K562 (cell line): Measurements from ENCODE around the gene TOR1A. TPM values are rescaled to one million over a fixed set of nuclear protein-coding genes. Genes with fewer than 3 reads are reported as not detected.

Source experiments
- FOXJ2 ChIP-seq: fragments of 200-800 bp; sonication (Bioruptor generic); IDR thresholded peaks from 2 replicates; pipeline ENCODE4 v1.6.1; 2016; ENCODE audit warnings: missing genetic modification characterization, missing compliant biosample characterization
- IRF2 ChIP-seq: sonication (generic); formaldehyde crosslinking; IDR thresholded peaks from 2 replicates; pipeline ENCODE4 v1.8.1; 2022; ENCODE audit warnings: mild to moderate bottlenecking, missing genetic modification reagents
- JUNB ChIP-seq: fragments of 450-650 bp; formaldehyde crosslinking; conservative IDR thresholded peaks from 2 replicates; pipeline ENCODE4 v1.4.0; 2020; ENCODE audit warnings: mild to moderate bottlenecking
- KAT2B ChIP-seq: IDR thresholded peaks from one replicate; pipeline ENCODE4 v1.6.1; 2012; ENCODE audit warnings: low read depth, mild to moderate bottlenecking, control low read depth, inconsistent platforms, low read length, moderate library complexity
- KLF16 ChIP-seq: IDR thresholded peaks from 2 replicates; pipeline ENCODE4 v1.6.1; 2016; ENCODE audit warnings: antibody characterized with exemption
- MTA2 ChIP-seq: fragments of 450-650 bp; IDR thresholded peaks from 2 replicates; pipeline ENCODE4 v1.6.1; 2016; ENCODE audit warnings: low read depth
- MYC ChIP-seq, 2 experiments: fragments of 250-450 bp in 1 of 2; sonication (Bioruptor Pico) in 1 of 2; IDR thresholded peaks; 2 replicates each; pipeline versions ENCODE4 v1.5.1 to v1.6.1; 2012 to 2021; ENCODE audit warnings: low read depth in 2 of 2, borderline replicate concordance in 1 of 2, improper control_type of control experiment in 1 of 2, low read length in 1 of 2, mild to moderate bottlenecking in 1 of 2, moderate library complexity in 1 of 2
- NCOA1 ChIP-seq: fragments of 450-650 bp; IDR thresholded peaks from 2 replicates; pipeline ENCODE4 v1.6.1; 2016; ENCODE audit warnings: low read depth
- NFRKB ChIP-seq: fragments of 450-650 bp; IDR thresholded peaks from 2 replicates; pipeline ENCODE4 v1.6.1; 2016; ENCODE audit warnings: low read depth
- PTBP1 ChIP-seq: fragments of 200-400 bp; formaldehyde crosslinking; IDR thresholded peaks from 2 replicates; pipeline ENCODE4 v1.6.1; 2017; ENCODE audit warnings: low read depth, low read length
- RBM17 ChIP-seq: fragments of 200-400 bp; formaldehyde crosslinking; IDR thresholded peaks from 2 replicates; pipeline ENCODE4 v1.6.1; 2017; ENCODE audit warnings: low read depth, mild to moderate bottlenecking, low read length, borderline replicate concordance
- SRF ChIP-seq, 2 experiments: fragments of 250-450, 450-650 bp in 1 of 2; sonication (Bioruptor Pico) in 1 of 2; sonication (generic) in 1 of 2; formaldehyde crosslinking; IDR thresholded peaks; 2 replicates each; pipeline versions ENCODE4 v1.5.0 to v1.5.1; 2020 to 2022; ENCODE audit warnings: mild to moderate bottlenecking in 1 of 2, missing genetic modification reagents in 1 of 2
- ZBTB8A ChIP-seq: fragments of 450-650 bp; IDR thresholded peaks from 2 replicates; pipeline ENCODE4 v1.6.1; 2018; ENCODE audit warnings: mild to moderate bottlenecking, moderate library complexity; ENCODE audit not compliant: partially characterized antibody
- ZFX ChIP-seq: sonication (generic); formaldehyde crosslinking; IDR thresholded peaks from 2 replicates; pipeline ENCODE4 v1.8.0; 2022; ENCODE audit warnings: mild to moderate bottlenecking, missing genetic modification reagents, moderate library complexity
- ZNF263 ChIP-seq: sonication (generic); formaldehyde crosslinking; IDR thresholded peaks from 2 replicates; pipeline ENCODE4 v1.8.0; 2022; ENCODE audit warnings: mild to moderate bottlenecking, missing genetic modification reagents, borderline replicate concordance
- ZSCAN32 ChIP-seq: fragments of 450-650 bp; formaldehyde crosslinking; IDR thresholded peaks from 2 replicates; pipeline ENCODE4 v1.4.0; 2020; ENCODE audit warnings: mild to moderate bottlenecking, moderate library complexity
- polyA plus RNA-seq, 8 experiments: library from polyadenylated mRNA; depleted of rRNA in 4 of 8; stranded (reverse) in 5 of 8; unstranded in 3 of 8; fragments of >200 nt; fragmentation: Nextera tagmentation in 2 of 8; fragmentation: Illumina TruSeq in 1 of 8; extraction: Ambion mirVana in 2 of 8; extraction: Trizol in 1 of 8; gene quantifications; 2 replicates each; pipeline versions ENCODE4 v1.2.1 to v1.2.3, GENCODE V29; 2011 to 2014; ENCODE audit warnings: inconsistent platforms in 1 of 8, missing spikeins in 1 of 8
- total RNA-seq, 7 experiments: library from RNA; depleted of rRNA in 6 of 7; stranded (reverse); fragments of >200 nt in 6 of 7; fragmentation: Illumina TruSeq in 2 of 7; extraction: Trizol in 2 of 7; gene quantifications; 2 replicates each; pipeline versions ENCODE4 v1.2.1 to v1.2.3, GENCODE V29; 2011 to 2021; ENCODE audit warnings: low replicate concordance in 1 of 7
- TF ChIP-seq, protein P1 (sequence below), 2 experiments: IDR thresholded peaks; 2 replicates each; pipeline ENCODE4 v1.6.1; 2011; ENCODE audit warnings: borderline replicate concordance in 1 of 2, control low read depth in 1 of 2, low read depth in 1 of 2, low read length in 1 of 2, mild to moderate bottlenecking in 1 of 2, mixed read lengths in 1 of 2, moderate library complexity in 1 of 2; ENCODE audit not compliant: insufficient read depth in 1 of 2, insufficient read length in 1 of 2, poor library complexity in 1 of 2, severe bottlenecking in 1 of 2; ENCODE audit errors: extremely low read depth in 1 of 2
- TF ChIP-seq, protein P2 (sequence below): fragments of 450-650 bp; IDR thresholded peaks from 2 replicates; pipeline ENCODE4 v1.6.1; 2016; ENCODE audit warnings: missing biosample characterization, missing genetic modification characterization
- TF ChIP-seq, protein P3 (sequence below): fragments of 450-650 bp; IDR thresholded peaks from 2 replicates; pipeline ENCODE4 v1.6.1; 2016; ENCODE audit warnings: low read depth, mild to moderate bottlenecking, moderate library complexity
- TF ChIP-seq, protein P4 (sequence below), 3 experiments: fragments of 200-800 bp in 1 of 3; sonication (Bioruptor generic) in 1 of 3; sonication (generic) in 1 of 3; formaldehyde crosslinking in 1 of 3; IDR thresholded peaks; 2 replicates each; pipeline versions ENCODE4 v1.6.1 to v1.8.0; 2016 to 2022; ENCODE audit warnings: mild to moderate bottlenecking in 2 of 3, missing compliant biosample characterization in 2 of 3, missing genetic modification characterization in 2 of 3, missing genetic modification reagents in 1 of 3
- TF ChIP-seq, protein P5 (sequence below): IDR thresholded peaks from 2 replicates; pipeline ENCODE4 v1.6.1; 2011; ENCODE audit not compliant: insufficient read length; ENCODE audit errors: extremely low read depth

The TOR1A gene
- total and polyA plus RNA-seq, 9 of the 15 experiments (the other 6 are each of a cell fraction or from before 2014, with no cell fraction given): 4.5 to 85.8 (median 51.3) TPM

DNA sequence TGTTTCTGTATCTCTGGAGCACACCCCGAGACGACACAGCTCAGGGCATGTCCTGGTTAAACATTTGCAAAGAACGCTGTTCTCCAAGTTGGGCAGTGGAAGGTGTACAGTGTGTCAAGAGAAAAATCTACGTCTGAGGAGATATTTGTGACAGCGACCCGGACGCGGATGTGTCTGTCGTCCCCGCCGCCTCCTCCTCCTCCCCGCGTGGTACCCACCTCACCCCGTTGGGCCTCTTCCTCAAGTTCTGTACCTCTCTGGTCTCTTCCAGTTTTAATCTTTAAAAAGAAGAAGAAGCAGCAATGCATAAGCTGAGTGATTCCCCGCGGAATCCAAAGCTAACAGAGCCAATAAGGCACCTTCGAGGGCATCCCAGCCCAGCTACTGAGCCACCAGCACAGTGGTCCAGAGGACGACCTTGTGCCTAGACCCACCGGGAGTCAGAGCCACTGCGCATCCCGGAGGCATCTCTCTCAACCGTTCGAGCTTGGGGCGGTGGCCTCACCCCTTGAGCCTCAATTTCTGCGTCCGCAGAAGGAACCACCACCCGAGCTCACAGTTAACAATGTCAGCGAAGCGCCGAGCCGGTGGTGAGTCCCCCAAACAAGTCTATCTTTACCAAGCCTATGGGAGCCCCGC is 10.7 kb upstream of the TOR1A start (continued):
- TF ChIP-seq, protein P1, sequence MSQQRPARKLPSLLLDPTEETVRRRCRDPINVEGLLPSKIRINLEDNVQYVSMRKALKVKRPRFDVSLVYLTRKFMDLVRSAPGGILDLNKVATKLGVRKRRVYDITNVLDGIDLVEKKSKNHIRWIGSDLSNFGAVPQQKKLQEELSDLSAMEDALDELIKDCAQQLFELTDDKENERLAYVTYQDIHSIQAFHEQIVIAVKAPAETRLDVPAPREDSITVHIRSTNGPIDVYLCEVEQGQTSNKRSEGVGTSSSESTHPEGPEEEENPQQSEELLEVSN (IDR thresholded peaks at IDR 0.05; ENCODE audit: borderline replicate concordance in 1 of 2, extremely low read depth in 1 of 2, insufficient read depth in 1 of 2, insufficient read length in 1 of 2, low read depth in 1 of 2, low read length in 1 of 2, poor library complexity in 1 of 2, severe bottlenecking in 1 of 2): no peak
- no peak for TF ChIP-seq ZBTB8A
- no peak for TF ChIP-seq MYC (IDR thresholded peaks at IDR 0.05; ENCODE audit: low read depth, low read length)
- TF ChIP-seq MYC (CRISPR knock-in tag; IDR thresholded peaks at IDR 0.05; ENCODE audit: borderline replicate concordance, low read depth): peak; percentile 90; the same call in 1 of the 2 replicates
- no peak for TF ChIP-seq MTA2
- TF ChIP-seq, protein P2, sequence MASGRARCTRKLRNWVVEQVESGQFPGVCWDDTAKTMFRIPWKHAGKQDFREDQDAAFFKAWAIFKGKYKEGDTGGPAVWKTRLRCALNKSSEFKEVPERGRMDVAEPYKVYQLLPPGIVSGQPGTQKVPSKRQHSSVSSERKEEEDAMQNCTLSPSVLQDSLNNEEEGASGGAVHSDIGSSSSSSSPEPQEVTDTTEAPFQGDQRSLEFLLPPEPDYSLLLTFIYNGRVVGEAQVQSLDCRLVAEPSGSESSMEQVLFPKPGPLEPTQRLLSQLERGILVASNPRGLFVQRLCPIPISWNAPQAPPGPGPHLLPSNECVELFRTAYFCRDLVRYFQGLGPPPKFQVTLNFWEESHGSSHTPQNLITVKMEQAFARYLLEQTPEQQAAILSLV: no peak
- TF ChIP-seq JUNB: no peak
- TF ChIP-seq ZFX: no peak
- 0 out of 2 replicates have a peak, but pooled peaks have one; percentile 39 for TF ChIP-seq ZSCAN32
- 0 out of 2 replicates have a peak, but pooled peaks have one; percentile 20 for TF ChIP-seq NFRKB
- TF ChIP-seq NCOA1: peak; percentile 26; the same call in 1 of the 2 replicates
- TF ChIP-seq SRF (CRISPR knock-in tag; IDR thresholded peaks at IDR 0.05): no peak
- no peak for TF ChIP-seq KLF16
- TF ChIP-seq, protein P3, sequence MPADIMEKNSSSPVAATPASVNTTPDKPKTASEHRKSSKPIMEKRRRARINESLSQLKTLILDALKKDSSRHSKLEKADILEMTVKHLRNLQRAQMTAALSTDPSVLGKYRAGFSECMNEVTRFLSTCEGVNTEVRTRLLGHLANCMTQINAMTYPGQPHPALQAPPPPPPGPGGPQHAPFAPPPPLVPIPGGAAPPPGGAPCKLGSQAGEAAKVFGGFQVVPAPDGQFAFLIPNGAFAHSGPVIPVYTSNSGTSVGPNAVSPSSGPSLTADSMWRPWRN: no peak
- TF ChIP-seq PTBP1: no peak
- TF ChIP-seq, protein P4, sequence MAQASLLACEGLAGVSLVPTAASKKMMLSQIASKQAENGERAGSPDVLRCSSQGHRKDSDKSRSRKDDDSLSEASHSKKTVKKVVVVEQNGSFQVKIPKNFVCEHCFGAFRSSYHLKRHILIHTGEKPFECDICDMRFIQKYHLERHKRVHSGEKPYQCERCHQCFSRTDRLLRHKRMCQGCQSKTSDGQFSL (CRISPR knock-in tag; IDR thresholded peaks at IDR 0.05): no peak
- TF ChIP-seq, protein P4 (tag; IDR thresholded peaks at IDR 0.05): no peak
- no peak for TF ChIP-seq RBM17
- no peak for TF ChIP-seq IRF2 (CRISPR knock-in tag)
- TF ChIP-seq, protein P5, sequence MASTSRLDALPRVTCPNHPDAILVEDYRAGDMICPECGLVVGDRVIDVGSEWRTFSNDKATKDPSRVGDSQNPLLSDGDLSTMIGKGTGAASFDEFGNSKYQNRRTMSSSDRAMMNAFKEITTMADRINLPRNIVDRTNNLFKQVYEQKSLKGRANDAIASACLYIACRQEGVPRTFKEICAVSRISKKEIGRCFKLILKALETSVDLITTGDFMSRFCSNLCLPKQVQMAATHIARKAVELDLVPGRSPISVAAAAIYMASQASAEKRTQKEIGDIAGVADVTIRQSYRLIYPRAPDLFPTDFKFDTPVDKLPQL: no peak
- TF ChIP-seq KAT2B: no peak
- TF ChIP-seq FOXJ2 (tag): no peak
- TF ChIP-seq ZNF263 (CRISPR knock-in tag): peak; percentile 22; the same call in 1 of the 2 replicates
